Keratinocyte (primary cell): ENCODE results near the gene PCDHA11.

Experiments used
- EZH2 ChIP-seq: IDR thresholded peaks from one replicate; pipeline ENCODE4 v1.6.1; 2012; ENCODE audit warnings: inconsistent platforms, mild to moderate bottlenecking, low read length, moderate library complexity
- TF ChIP-seq, protein P1 (sequence below), 3 experiments: IDR thresholded peaks in 1 of 3; conservative IDR thresholded peaks in 1 of 3; optimal IDR thresholded peaks in 1 of 3; 2 replicates in 2 of 3; 3 replicates in 1 of 3; pipeline versions ENCODE3 to v1.5.1; 2011; ENCODE audit warnings: low read length in 3 of 3, mild to moderate bottlenecking in 3 of 3, moderate library complexity in 2 of 3, control low read depth in 1 of 3, inconsistent platforms in 1 of 3; ENCODE audit not compliant: insufficient read depth in 2 of 3; ENCODE audit errors: extremely low read depth in 1 of 3

GRCh38 chr5:140828362-140828737 lies 40.4 kb upstream of the PCDHA11 start:
- TF ChIP-seq, protein P1, sequence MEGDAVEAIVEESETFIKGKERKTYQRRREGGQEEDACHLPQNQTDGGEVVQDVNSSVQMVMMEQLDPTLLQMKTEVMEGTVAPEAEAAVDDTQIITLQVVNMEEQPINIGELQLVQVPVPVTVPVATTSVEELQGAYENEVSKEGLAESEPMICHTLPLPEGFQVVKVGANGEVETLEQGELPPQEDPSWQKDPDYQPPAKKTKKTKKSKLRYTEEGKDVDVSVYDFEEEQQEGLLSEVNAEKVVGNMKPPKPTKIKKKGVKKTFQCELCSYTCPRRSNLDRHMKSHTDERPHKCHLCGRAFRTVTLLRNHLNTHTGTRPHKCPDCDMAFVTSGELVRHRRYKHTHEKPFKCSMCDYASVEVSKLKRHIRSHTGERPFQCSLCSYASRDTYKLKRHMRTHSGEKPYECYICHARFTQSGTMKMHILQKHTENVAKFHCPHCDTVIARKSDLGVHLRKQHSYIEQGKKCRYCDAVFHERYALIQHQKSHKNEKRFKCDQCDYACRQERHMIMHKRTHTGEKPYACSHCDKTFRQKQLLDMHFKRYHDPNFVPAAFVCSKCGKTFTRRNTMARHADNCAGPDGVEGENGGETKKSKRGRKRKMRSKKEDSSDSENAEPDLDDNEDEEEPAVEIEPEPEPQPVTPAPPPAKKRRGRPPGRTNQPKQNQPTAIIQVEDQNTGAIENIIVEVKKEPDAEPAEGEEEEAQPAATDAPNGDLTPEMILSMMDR (optimal IDR thresholded peaks at IDR 0.05 in 1 of 3, IDR thresholded peaks at IDR 0.05 in 1 of 3, conservative IDR thresholded peaks at IDR 0.05 in 1 of 3; ENCODE audit: extremely low read depth in 1 of 3, insufficient read depth in 2 of 3, low read length in 3 of 3): no peak
- TF ChIP-seq EZH2: no peak
